H9 (cell line): Measurements from ENCODE around the gene C2orf72. TPM values are rescaled to one million over a fixed set of nuclear protein-coding genes. Genes with fewer than 3 reads are reported as not detected.
A peak's percentile ranks its signal among the peaks of the same experiment; 100 is the strongest.

Source experiments
- DNase-seq: peaks from one replicate; pipeline ENCODE4 v3.0.0-alpha.2; 2017
- H2AFZ ChIP-seq: one replicate; pipeline ENCODE4 v1.6.1; 2013; ENCODE audit warnings: mild to moderate bottlenecking, low read length, control low read depth, moderate library complexity
- H2AK5ac ChIP-seq: 2 replicates; pipeline ENCODE4 v1.6.1; 2013; ENCODE audit warnings: low read length, control low read depth, mixed read lengths; ENCODE audit not compliant: insufficient read length
- H2BK120ac ChIP-seq: one replicate; pipeline ENCODE4 v1.6.1; 2013; ENCODE audit warnings: low read depth, mild to moderate bottlenecking, low read length, control low read depth, inconsistent platforms; ENCODE audit not compliant: poor library complexity, severe bottlenecking
- H2BK12ac ChIP-seq: 2 replicates; pipeline ENCODE4 v1.6.1; 2013; ENCODE audit warnings: low read length, control low read depth, mixed read lengths, low read depth; ENCODE audit not compliant: insufficient read length
- H2BK15ac ChIP-seq: 2 replicates; pipeline ENCODE4 v1.6.1; 2013; ENCODE audit warnings: low read depth, low read length, control low read depth
- H2BK20ac ChIP-seq: one replicate; pipeline ENCODE4 v1.6.1; 2013; ENCODE audit warnings: low read depth, mild to moderate bottlenecking, low read length, control low read depth, inconsistent platforms; ENCODE audit not compliant: poor library complexity, severe bottlenecking
- H2BK5ac ChIP-seq: 2 replicates; pipeline ENCODE4 v1.6.1; 2013; ENCODE audit warnings: low read length, control low read depth, mixed read lengths; ENCODE audit not compliant: insufficient read length
- H3K14ac ChIP-seq: 2 replicates; pipeline ENCODE4 v1.6.1; 2013; ENCODE audit warnings: low read length, control low read depth; ENCODE audit not compliant: insufficient read depth
- H3K18ac ChIP-seq: 2 replicates; pipeline ENCODE4 v1.6.1; 2013; ENCODE audit warnings: low read depth, mild to moderate bottlenecking, mixed read lengths, low read length, control low read depth; ENCODE audit not compliant: insufficient read length
- H3K23ac ChIP-seq: 2 replicates; pipeline ENCODE4 v1.6.1; 2013; ENCODE audit warnings: low read length, control low read depth, mixed read lengths, low read depth; ENCODE audit not compliant: insufficient read length
- H3K23me2 ChIP-seq: 2 replicates; pipeline ENCODE4 v1.6.1; 2013; ENCODE audit warnings: low read depth, mild to moderate bottlenecking, mixed read lengths, low read length, control low read depth; ENCODE audit not compliant: insufficient read length, poor library complexity, severe bottlenecking
- H3K27ac ChIP-seq: 2 replicates; pipeline ENCODE4 v1.5.1; 2013; ENCODE audit warnings: low read length, control low read depth, mixed read lengths, low read depth; ENCODE audit not compliant: insufficient read length
- H3K27me3 ChIP-seq: 2 replicates; pipeline ENCODE4 v1.6.1; 2013; ENCODE audit warnings: low read length, control low read depth, inconsistent platforms; ENCODE audit not compliant: insufficient read depth
- H3K4ac ChIP-seq: 2 replicates; pipeline ENCODE4 v1.6.1; 2013; ENCODE audit warnings: low read depth, mild to moderate bottlenecking, control low read depth, inconsistent platforms, low read length, moderate library complexity
- H3K4me1 ChIP-seq: 2 replicates; pipeline ENCODE4 v1.6.1; 2013; ENCODE audit warnings: low read length, control low read depth, inconsistent platforms; ENCODE audit not compliant: insufficient read depth
- H3K4me2 ChIP-seq: 2 replicates; pipeline ENCODE4 v1.6.1; 2013; ENCODE audit warnings: low read length, control low read depth, mixed read lengths; ENCODE audit not compliant: insufficient read length, insufficient read depth
- H3K56ac ChIP-seq: 2 replicates; pipeline ENCODE4 v1.6.1; 2013; ENCODE audit warnings: low read depth, mild to moderate bottlenecking, mixed read lengths, low read length, control low read depth; ENCODE audit not compliant: insufficient read length
- H3K79me1 ChIP-seq: 2 replicates; pipeline ENCODE4 v1.6.1; 2013; ENCODE audit warnings: low read depth, mild to moderate bottlenecking, moderate library complexity, low read length, control low read depth, inconsistent platforms; ENCODE audit not compliant: insufficient read depth, poor library complexity, severe bottlenecking
- H3K79me2 ChIP-seq: 2 replicates; pipeline ENCODE4 v1.6.1; 2013; ENCODE audit warnings: low read length, control low read depth, inconsistent platforms; ENCODE audit not compliant: insufficient read depth
- H3K9ac ChIP-seq: 2 replicates; pipeline ENCODE4 v1.6.1; 2013; ENCODE audit warnings: low read length, control low read depth, mixed read lengths; ENCODE audit not compliant: insufficient read length; ENCODE audit errors: extremely low read depth
- H3K9me3 ChIP-seq: one replicate; pipeline ENCODE4 v1.6.1; 2013; ENCODE audit warnings: low read depth, low read length, inconsistent platforms; ENCODE audit not compliant: control insufficient read depth
- H3T11ph ChIP-seq: one replicate; pipeline ENCODE4 v1.6.1; 2013; ENCODE audit warnings: mild to moderate bottlenecking, low read length, control low read depth, inconsistent platforms
- H4K20me1 ChIP-seq: one replicate; pipeline ENCODE4 v1.6.1; 2013; ENCODE audit not compliant: control insufficient read depth, insufficient read length, insufficient read depth
- H4K5ac ChIP-seq: 2 replicates; pipeline ENCODE4 v1.6.1; 2013; ENCODE audit warnings: low read depth, mild to moderate bottlenecking, mixed read lengths, low read length, control low read depth; ENCODE audit not compliant: insufficient read length
- H4K8ac ChIP-seq: replicated peaks from 2 replicates; pipeline ENCODE4 v1.6.1; 2013; ENCODE audit warnings: low read length, control low read depth, mixed read lengths, low read depth; ENCODE audit not compliant: insufficient read length
- H4K91ac ChIP-seq: 2 replicates; pipeline ENCODE4 v1.6.1; 2013; ENCODE audit warnings: low read depth, mild to moderate bottlenecking, moderate library complexity, mixed read lengths, low read length, control low read depth; ENCODE audit not compliant: insufficient read length
- H3K27ac Mint-ChIP-seq, 3 experiments: 2 replicates in 2 of 3; 3 replicates in 1 of 3; pipeline ENCODE4 v1.8.0; 2020 to 2021; ENCODE audit warnings: mixed read lengths in 3 of 3, mild to moderate bottlenecking in 1 of 3, moderate library complexity in 1 of 3
- H3K27me3 Mint-ChIP-seq: 2 replicates; pipeline ENCODE4 v1.8.0; 2021; ENCODE audit warnings: low read depth, mild to moderate bottlenecking, moderate library complexity, mixed read lengths
- H3K36me3 Mint-ChIP-seq, 3 experiments: 2 replicates in 2 of 3; 3 replicates in 1 of 3; pipeline ENCODE4 v1.8.0; 2020 to 2021; ENCODE audit warnings: low read depth in 3 of 3, mixed read lengths in 3 of 3; ENCODE audit not compliant: insufficient read depth in 1 of 3
- H3K4me1 Mint-ChIP-seq, 2 experiments: 2 replicates each; pipeline ENCODE4 v1.8.0; 2020; ENCODE audit warnings: mixed read lengths in 2 of 2
- H3K4me3 Mint-ChIP-seq, 2 experiments: 2 replicates in 1 of 2; 3 replicates in 1 of 2; pipeline ENCODE4 v1.8.0; 2020 to 2021; ENCODE audit warnings: mild to moderate bottlenecking in 2 of 2, mixed read lengths in 2 of 2, moderate library complexity in 1 of 2
- H3K9me3 Mint-ChIP-seq, 2 experiments: 2 replicates in 1 of 2; 3 replicates in 1 of 2; pipeline ENCODE4 v1.8.0; 2020; ENCODE audit warnings: mild to moderate bottlenecking in 2 of 2, mixed read lengths in 2 of 2, moderate library complexity in 1 of 2
- WGBS: extraction: QIAGEN DNeasy Blood & Tissue Kit; methylation state at CpG from one replicate; pipeline ENCODE4 v1.1.7; 2013; ENCODE audit warnings: missing lambda C conversion rate, low lambda C conversion rate, mixed read lengths; ENCODE audit not compliant: insufficient read length; ENCODE audit errors: extremely low coverage; 5-methylcytosine and 5-hydroxymethylcytosine counted together
- total RNA-seq: library from RNA; stranded (reverse); gene quantifications from 2 replicates; pipeline ENCODE4 v1.2.1, GENCODE V29; 2021
- TF ChIP-seq, protein P1 (sequence below): fragments of 200-600 bp; sonication (generic); conservative IDR thresholded peaks from 3 replicates; pipeline ENCODE4 v1.8.0; 2021; ENCODE audit warnings: antibody characterized with exemption, mild to moderate bottlenecking

The C2orf72 gene
- total RNA-seq, 1 experiment from 2014 or later = 1.0 TPM

DNA sequence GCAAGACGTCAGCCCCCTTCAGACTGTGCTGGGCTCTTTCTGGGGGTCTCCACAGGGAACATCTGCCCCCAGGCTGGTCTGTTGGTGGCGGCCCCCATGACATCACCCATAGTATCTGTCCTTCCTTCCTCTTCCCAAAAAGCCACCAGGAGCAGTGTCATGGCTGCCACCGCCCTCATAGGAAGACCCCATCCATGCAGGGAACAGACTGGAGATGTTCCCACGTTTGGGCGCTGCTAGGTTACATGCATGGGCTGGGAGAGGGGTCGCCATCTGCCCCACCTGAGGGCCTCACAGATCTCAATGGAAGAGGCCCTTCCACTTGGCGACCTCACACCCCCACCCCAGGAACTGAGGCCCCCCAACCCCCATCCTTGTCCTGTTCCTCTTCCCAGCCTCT, 36.3 kb upstream of the C2orf72 start:
- H3K23ac ChIP-seq = no peak overlapping the region
- Mint-ChIP-seq H3K9me3 (peaks cover 15 to 22% of the 10 kb centered on the region in 2 experiments), H3K36me3 (peaks cover 9 to 10% (median 9%) of the 10 kb centered on the region in 3 experiments), H3K4me3 (no peak overlapping the region), H3K27ac (peak overlapping the region in 1 of 3 experiments; percentile 38; a peak in 1 of 7 replicates), H3K27me3 (peaks cover 65% of the 10 kb centered on the region), H3K4me1 (peaks cover 4 to 8% of the 10 kb centered on the region in 2 experiments; a peak in 2 of 4 replicates)
- H4K5ac ChIP-seq = no peak overlapping the region
- H3K27ac ChIP-seq = no peak overlapping the region
- no peak overlapping the region for H2BK12ac ChIP-seq
- no peak overlapping the region for H3K56ac ChIP-seq
- H4K91ac ChIP-seq = no peak overlapping the region
- H3K4me2 ChIP-seq = no peak overlapping the region
- H2BK15ac ChIP-seq = no peak overlapping the region
- no peak overlapping the region for H2AFZ ChIP-seq
- H4K8ac ChIP-seq = no peak overlapping the region
- H3K79me1 ChIP-seq = no peaks in the 10 kb centered on the region
- H3K79me2 ChIP-seq = no peaks in the 10 kb centered on the region
- H2AK5ac ChIP-seq = no peak overlapping the region
- H3T11ph ChIP-seq = no peak overlapping the region
- no peaks in the 10 kb centered on the region for H3K4me1 ChIP-seq
- H3K27me3 ChIP-seq = no peaks in the 10 kb centered on the region; the same call in 1 of the 2 replicates
- H2BK5ac ChIP-seq = no peak overlapping the region
- no peak overlapping the region for H2BK120ac ChIP-seq
- H3K18ac ChIP-seq = no peak overlapping the region
- no peaks in the 10 kb centered on the region for H4K20me1 ChIP-seq
- TF ChIP-seq, protein P1, sequence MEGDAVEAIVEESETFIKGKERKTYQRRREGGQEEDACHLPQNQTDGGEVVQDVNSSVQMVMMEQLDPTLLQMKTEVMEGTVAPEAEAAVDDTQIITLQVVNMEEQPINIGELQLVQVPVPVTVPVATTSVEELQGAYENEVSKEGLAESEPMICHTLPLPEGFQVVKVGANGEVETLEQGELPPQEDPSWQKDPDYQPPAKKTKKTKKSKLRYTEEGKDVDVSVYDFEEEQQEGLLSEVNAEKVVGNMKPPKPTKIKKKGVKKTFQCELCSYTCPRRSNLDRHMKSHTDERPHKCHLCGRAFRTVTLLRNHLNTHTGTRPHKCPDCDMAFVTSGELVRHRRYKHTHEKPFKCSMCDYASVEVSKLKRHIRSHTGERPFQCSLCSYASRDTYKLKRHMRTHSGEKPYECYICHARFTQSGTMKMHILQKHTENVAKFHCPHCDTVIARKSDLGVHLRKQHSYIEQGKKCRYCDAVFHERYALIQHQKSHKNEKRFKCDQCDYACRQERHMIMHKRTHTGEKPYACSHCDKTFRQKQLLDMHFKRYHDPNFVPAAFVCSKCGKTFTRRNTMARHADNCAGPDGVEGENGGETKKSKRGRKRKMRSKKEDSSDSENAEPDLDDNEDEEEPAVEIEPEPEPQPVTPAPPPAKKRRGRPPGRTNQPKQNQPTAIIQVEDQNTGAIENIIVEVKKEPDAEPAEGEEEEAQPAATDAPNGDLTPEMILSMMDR = no peak
- no peak overlapping the region for H3K4ac ChIP-seq
- H3K23me2 ChIP-seq = no peaks in the 10 kb centered on the region
- H3K9ac ChIP-seq = no peak overlapping the region
- no peak for DNase-seq
- H3K14ac ChIP-seq = no peak overlapping the region
- peaks cover 3% of the 10 kb centered on the region for H3K9me3 ChIP-seq
- WGBS = no CpG with 5 or more reads among the region's 7 CpGs
- no peak overlapping the region for H2BK20ac ChIP-seq
